Measurements from ENCODE around the gene ADAT3.
A peak's percentile ranks its signal among the peaks of the same experiment; 100 is the strongest.

Gene ADAT3

GRCh38 chr19:1860821-1861598, 44.2 kb upstream of the ADAT3 start:
- H3K4me1 ChIP-seq (ENCODE audit: control insufficient read depth, insufficient read depth, low read length) = peaks cover 58% of the 10 kb centered on the region
- H3K27me3 ChIP-seq (ENCODE audit: control insufficient read depth, insufficient read depth, low read length, poor library complexity, severe bottlenecking) = peaks cover 62% of the 10 kb centered on the region
- H3K36me3 ChIP-seq (ENCODE audit: control insufficient read depth, insufficient read depth, low read length) = no peaks in the 10 kb centered on the region
- no peak overlapping the region for H3K27ac ChIP-seq (ENCODE audit: insufficient read depth, low read depth, low read length, poor library complexity, severe bottlenecking)
- peak overlapping the region; percentile 64 for H3K4me3 ChIP-seq (ENCODE audit: insufficient read depth, low read depth, low read length)
- WGBS, 2 experiments = 12 to 13% methylated on average over 28 of the region's 28 CpGs
- H3K9me3 ChIP-seq (ENCODE audit: control insufficient read depth, low read length) = no peaks in the 10 kb centered on the region

GRCh38 chr19:1861599-1862031, 43.6 kb upstream of the ADAT3 start:
- Histone ChIP-seq H3K9me3 (ENCODE audit: control insufficient read depth, low read length) (no peaks in the 10 kb centered on the region), H3K4me1 (ENCODE audit: control insufficient read depth, insufficient read depth, low read length) (peaks cover 52% of the 10 kb centered on the region), H3K36me3 (ENCODE audit: control insufficient read depth, insufficient read depth, low read length) (no peaks in the 10 kb centered on the region), H3K4me3 (ENCODE audit: insufficient read depth, low read depth, low read length) (peak overlapping the region; percentile 64), H3K27me3 (ENCODE audit: control insufficient read depth, insufficient read depth, low read length, poor library complexity, severe bottlenecking) (peaks cover 59% of the 10 kb centered on the region), H3K27ac (ENCODE audit: insufficient read depth, low read depth, low read length, poor library complexity, severe bottlenecking) (no peak overlapping the region)
- WGBS, 2 experiments = 2 to 3% methylated on average over 23 of the region's 23 CpGs

- 1% methylated on average over 21 of the region's 21 CpGs for WGBS, 2 experiments
Observed at GRCh38 chr19:1862068-1862423, 43.2 kb upstream of the ADAT3 start.

GRCh38 chr19:1862424-1863327, 42.5 kb upstream of the ADAT3 start:
- no peak overlapping the region for H3K27ac ChIP-seq (ENCODE audit: insufficient read depth, low read depth, low read length, poor library complexity, severe bottlenecking)
- WGBS, 2 experiments = 0% methylated on average over 109 of the region's 109 CpGs

More at GRCh38 chr19:1862068-1862423, 43.2 kb upstream of the ADAT3 start:
- H3K27me3 ChIP-seq (ENCODE audit: control insufficient read depth, insufficient read depth, low read length, poor library complexity, severe bottlenecking) = peaks cover 57% of the 10 kb centered on the region
- no peaks in the 10 kb centered on the region for H3K36me3 ChIP-seq (ENCODE audit: control insufficient read depth, insufficient read depth, low read length)
- H3K4me1 ChIP-seq (ENCODE audit: control insufficient read depth, insufficient read depth, low read length) = peaks cover 50% of the 10 kb centered on the region
- no peaks in the 10 kb centered on the region for H3K9me3 ChIP-seq (ENCODE audit: control insufficient read depth, low read length)
- H3K27ac ChIP-seq (ENCODE audit: insufficient read depth, low read depth, low read length, poor library complexity, severe bottlenecking) = no peak overlapping the region
- H3K4me3 ChIP-seq (ENCODE audit: insufficient read depth, low read depth, low read length) = peak overlapping the region; percentile 64

GRCh38 chr19:1863328-1863637, 41.9 kb upstream of the ADAT3 start, which contains the start of gene KLF16:
Gene KLF16 (minus strand): TSS chr19:1863579. CDS start chr19:1863497, 82 bp downstream.
- Histone ChIP-seq H3K27me3 (ENCODE audit: control insufficient read depth, insufficient read depth, low read length, poor library complexity, severe bottlenecking) (peaks cover 47% of the 10 kb centered on the region), H3K9me3 (ENCODE audit: control insufficient read depth, low read length) (no peaks in the 10 kb centered on the region), H3K27ac (ENCODE audit: insufficient read depth, low read depth, low read length, poor library complexity, severe bottlenecking) (peak within 1 kb of the TSS; percentile 91), H3K4me3 (ENCODE audit: insufficient read depth, low read depth, low read length) (peak within 1 kb of the TSS; percentile 75), H3K4me1 (ENCODE audit: control insufficient read depth, insufficient read depth, low read length) (peaks cover 41% of the 10 kb centered on the region), H3K36me3 (ENCODE audit: control insufficient read depth, insufficient read depth, low read length) (no peaks in the 10 kb centered on the region)
- 0 to 1% methylated on average over 63 of the region's 63 CpGs for WGBS, 2 experiments

More at GRCh38 chr19:1862424-1863327, 42.5 kb upstream of the ADAT3 start:
- no peaks in the 10 kb centered on the region for H3K36me3 ChIP-seq (ENCODE audit: control insufficient read depth, insufficient read depth, low read length)
- no peaks in the 10 kb centered on the region for H3K9me3 ChIP-seq (ENCODE audit: control insufficient read depth, low read length)
- H3K4me1 ChIP-seq (ENCODE audit: control insufficient read depth, insufficient read depth, low read length) = peaks cover 43% of the 10 kb centered on the region
- peak overlapping the region; percentile 64 for H3K4me3 ChIP-seq (ENCODE audit: insufficient read depth, low read depth, low read length)
- peaks cover 51% of the 10 kb centered on the region for H3K27me3 ChIP-seq (ENCODE audit: control insufficient read depth, insufficient read depth, low read length, poor library complexity, severe bottlenecking)

GRCh38 chr19:1863638-1864479, 41.3 kb upstream of the ADAT3 start:
- peak overlapping the region; percentile 91 for H3K27ac ChIP-seq (ENCODE audit: insufficient read depth, low read depth, low read length, poor library complexity, severe bottlenecking)
- H3K36me3 ChIP-seq (ENCODE audit: control insufficient read depth, insufficient read depth, low read length) = no peaks in the 10 kb centered on the region
- 0% methylated on average over 115 of the region's 115 CpGs for WGBS, 2 experiments
- peaks cover 41% of the 10 kb centered on the region for H3K27me3 ChIP-seq (ENCODE audit: control insufficient read depth, insufficient read depth, low read length, poor library complexity, severe bottlenecking)
- H3K4me3 ChIP-seq (ENCODE audit: insufficient read depth, low read depth, low read length) = peak overlapping the region; percentile 75
- H3K4me1 ChIP-seq (ENCODE audit: control insufficient read depth, insufficient read depth, low read length) = peaks cover 37% of the 10 kb centered on the region
- no peaks in the 10 kb centered on the region for H3K9me3 ChIP-seq (ENCODE audit: control insufficient read depth, low read length)

GRCh38 chr19:1864480-1865171, 40.6 kb upstream of the ADAT3 start:
- Histone ChIP-seq H3K4me3 (ENCODE audit: insufficient read depth, low read depth, low read length) (peak overlapping the region; percentile 75), H3K27me3 (ENCODE audit: control insufficient read depth, insufficient read depth, low read length, poor library complexity, severe bottlenecking) (peaks cover 34% of the 10 kb centered on the region), H3K27ac (ENCODE audit: insufficient read depth, low read depth, low read length, poor library complexity, severe bottlenecking) (peak overlapping the region; percentile 91), H3K4me1 (ENCODE audit: control insufficient read depth, insufficient read depth, low read length) (peaks cover 29% of the 10 kb centered on the region), H3K36me3 (ENCODE audit: control insufficient read depth, insufficient read depth, low read length) (no peaks in the 10 kb centered on the region), H3K9me3 (ENCODE audit: control insufficient read depth, low read length) (no peaks in the 10 kb centered on the region)
- WGBS, 2 experiments = 4 to 5% methylated on average over 52 of the region's 52 CpGs

GRCh38 chr19:1865172-1866010, 39.8 kb upstream of the ADAT3 start:
- Histone ChIP-seq H3K4me3 (ENCODE audit: insufficient read depth, low read depth, low read length) (peak overlapping the region; percentile 75), H3K27ac (ENCODE audit: insufficient read depth, low read depth, low read length, poor library complexity, severe bottlenecking) (peak overlapping the region; percentile 70)
- 88 to 89% methylated on average over 17 of the region's 17 CpGs for WGBS, 2 experiments

More at GRCh38 chr19:1865172-1866010, 39.8 kb upstream of the ADAT3 start:
- H3K4me1 ChIP-seq (ENCODE audit: control insufficient read depth, insufficient read depth, low read length) = peaks cover 21% of the 10 kb centered on the region
- H3K36me3 ChIP-seq (ENCODE audit: control insufficient read depth, insufficient read depth, low read length) = no peaks in the 10 kb centered on the region
- H3K9me3 ChIP-seq (ENCODE audit: control insufficient read depth, low read length) = no peaks in the 10 kb centered on the region
- H3K27me3 ChIP-seq (ENCODE audit: control insufficient read depth, insufficient read depth, low read length, poor library complexity, severe bottlenecking) = peaks cover 26% of the 10 kb centered on the region

All from ectodermal cell (in vitro differentiated cells).